GM23248 (cell line): ENCODE data around the gene OR2A2. TPM values are rescaled to one million over a fixed set of nuclear protein-coding genes. Genes with fewer than 3 reads are reported as not detected.

Experiments
- DNase-seq: peaks from one replicate; pipeline ENCODE4 v3.0.0-alpha.2; 2015
- H2AFZ ChIP-seq: fragments of 200-600 bp; sonication (generic); 2 replicates; pipeline ENCODE4 v1.6.1; 2016; ENCODE audit warnings: antibody characterized with exemption
- H3F3A ChIP-seq: fragments of 200-600 bp; sonication (generic); 2 replicates; pipeline ENCODE4 v1.6.1; 2016; ENCODE audit warnings: mild to moderate bottlenecking, antibody characterized with exemption, mixed run types; ENCODE audit not compliant: insufficient read depth
- H3K27ac ChIP-seq: fragments of 200-600 bp; sonication (generic); 2 replicates; pipeline ENCODE4 v1.5.1; 2016; ENCODE audit warnings: mild to moderate bottlenecking
- H3K27me3 ChIP-seq: fragments of 200-600 bp; sonication (generic); replicated peaks from 2 replicates; pipeline ENCODE4 v1.6.1; 2016; ENCODE audit warnings: mild to moderate bottlenecking; ENCODE audit not compliant: insufficient read depth
- H3K36me3 ChIP-seq: fragments of 200-600 bp; sonication (generic); 2 replicates; pipeline ENCODE4 v1.6.1; 2016; ENCODE audit warnings: low read depth, mild to moderate bottlenecking
- H3K4me1 ChIP-seq: fragments of 200-600 bp; sonication (generic); 2 replicates; pipeline ENCODE4 v1.6.1; 2016; ENCODE audit warnings: mild to moderate bottlenecking; ENCODE audit not compliant: insufficient read depth
- H3K4me2 ChIP-seq: fragments of 200-600 bp; sonication (generic); one replicate; pipeline ENCODE4 v1.6.1; 2016; ENCODE audit warnings: mild to moderate bottlenecking; ENCODE audit not compliant: unreplicated experiment
- H3K4me3 ChIP-seq: fragments of 200-600 bp; sonication (generic); 2 replicates; pipeline ENCODE4 v1.5.1; 2016; ENCODE audit warnings: mild to moderate bottlenecking
- H3K79me2 ChIP-seq: fragments of 200-600 bp; sonication (generic); 2 replicates; pipeline ENCODE4 v1.6.1; 2016; ENCODE audit warnings: mild to moderate bottlenecking; ENCODE audit not compliant: insufficient read depth
- H3K9ac ChIP-seq: fragments of 200-600 bp; sonication (generic); 2 replicates; pipeline ENCODE4 v1.6.1; 2016; ENCODE audit warnings: mild to moderate bottlenecking
- H3K9me2 ChIP-seq: fragments of 200-600 bp; sonication (generic); 2 replicates; pipeline ENCODE4 v1.6.1; 2016; ENCODE audit warnings: mixed run types, mild to moderate bottlenecking, moderate library complexity; ENCODE audit not compliant: insufficient read depth
- H3K9me3 ChIP-seq: fragments of 200-600 bp; sonication (generic); one replicate; pipeline ENCODE4 v1.6.1; 2017; ENCODE audit warnings: low read depth
- H4K20me1 ChIP-seq: fragments of 200-600 bp; sonication (generic); 2 replicates; pipeline ENCODE4 v1.6.0; 2016; ENCODE audit not compliant: insufficient read depth
- EZH2 ChIP-seq: fragments of 200-600 bp; sonication (generic); IDR thresholded peaks from 2 replicates; pipeline ENCODE4 v1.6.1; 2018; ENCODE audit warnings: antibody characterized with exemption, mild to moderate bottlenecking; ENCODE audit not compliant: insufficient read depth, poor library complexity, severe bottlenecking
- EZH2phosphoT487 ChIP-seq: fragments of 200-600 bp; sonication (generic); IDR thresholded peaks from 2 replicates; pipeline ENCODE4 v1.6.1; 2018; ENCODE audit warnings: antibody characterized with exemption, moderate library complexity, mild to moderate bottlenecking, low read depth; ENCODE audit not compliant: insufficient read depth
- WGBS, 2 experiments: methylation state at CpG; one replicate each; pipeline ENCODE4 v1.1.6; 2015 to 2017; ENCODE audit warnings: low lambda C conversion rate in 2 of 2, low coverage in 1 of 2; ENCODE audit errors: missing lambda C conversion rate in 2 of 2; 5-methylcytosine and 5-hydroxymethylcytosine counted together
- in situ Hi-C: fragments of 300-500 bp; cut with MboI; formaldehyde crosslinking; loops from 2 replicates; pipeline ENCODE4 v1.15.0; 2020
- polyA plus RNA-seq: library from polyadenylated mRNA; unstranded; fragments of >200 nt; fragmentation: Nextera tagmentation; extraction: Ambion mirVana; gene quantifications from 2 replicates; pipeline ENCODE4 v1.2.1, GENCODE V29; 2016
- total RNA-seq: library from RNA; depleted of rRNA; stranded (reverse); fragments of >200 nt; shearing (Covaris generic); gene quantifications from 2 replicates; pipeline ENCODE4 v1.2.3, GENCODE V29; 2014

OR2A2 gene
- total and polyA plus RNA-seq, 2 experiments from 2014 or later, result not detected

- TF ChIP-seq EZH2 (no peak), EZH2phosphoT487 (no peak)
- DNase-seq, result no peak
- no peak overlapping the region for H3K4me2 ChIP-seq
- no peak overlapping the region for H3K27ac ChIP-seq
- in situ Hi-C loops, result no loop called here
- H3F3A ChIP-seq, result no peaks in the 10 kb centered on the region
- H4K20me1 ChIP-seq, result no peaks in the 10 kb centered on the region
- H3K9me2 ChIP-seq, result no peaks in the 10 kb centered on the region
- no peaks in the 10 kb centered on the region for H3K9me3 ChIP-seq
- H3K79me2 ChIP-seq, result no peaks in the 10 kb centered on the region
- no peaks in the 10 kb centered on the region for H3K27me3 ChIP-seq
- H3K36me3 ChIP-seq, result no peaks in the 10 kb centered on the region
- no peak overlapping the region for H2AFZ ChIP-seq
- WGBS, 2 experiments, result 63 to 68% methylated on average over 2 of the region's 2 CpGs
- H3K9ac ChIP-seq, result no peak overlapping the region
- H3K4me1 ChIP-seq, result no peaks in the 10 kb centered on the region
- H3K4me3 ChIP-seq, result no peak overlapping the region
These were observed 21.3 kb downstream of the OR2A2 start for GRCh38 chr7:144130730-144131129.

DNA sequence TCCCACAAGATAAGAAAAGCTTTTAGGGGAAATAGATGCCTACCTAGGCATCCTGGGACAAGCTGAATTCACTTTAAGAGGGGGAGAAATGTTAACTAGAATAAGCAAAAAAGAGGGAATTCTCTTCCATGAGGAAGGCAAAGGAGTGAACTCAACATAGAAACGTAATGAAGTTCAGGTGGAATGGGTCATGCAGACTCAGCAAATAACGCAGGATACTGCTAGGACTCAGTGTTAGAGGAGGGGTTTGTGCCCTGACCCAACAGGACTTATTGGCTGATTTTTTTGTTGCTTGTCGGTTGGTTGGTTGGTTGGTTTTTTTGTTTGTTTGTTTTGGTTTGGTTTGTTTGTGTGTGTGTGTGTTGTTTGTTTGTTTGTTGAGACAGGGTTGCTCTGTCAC lies 22.9 kb downstream of the OR2A2 start:
- no peaks in the 10 kb centered on the region for H3K27me3 ChIP-seq
- no peaks in the 10 kb centered on the region for H3K79me2 ChIP-seq
- H3K4me2 ChIP-seq, result no peak overlapping the region
- no peaks in the 10 kb centered on the region for H3K9me3 ChIP-seq
- 22% methylated on average over 3 of the region's 3 CpGs for WGBS, 2 experiments
- no peak for DNase-seq
- H3K36me3 ChIP-seq, result no peaks in the 10 kb centered on the region
- H3K27ac ChIP-seq, result no peak overlapping the region
- in situ Hi-C loops, result no loop called here
- H3F3A ChIP-seq, result no peaks in the 10 kb centered on the region
- H3K4me1 ChIP-seq, result no peaks in the 10 kb centered on the region
- H3K4me3 ChIP-seq, result no peak overlapping the region
- no peaks in the 10 kb centered on the region for H4K20me1 ChIP-seq
- H2AFZ ChIP-seq, result no peak overlapping the region
- no peak overlapping the region for H3K9ac ChIP-seq
- H3K9me2 ChIP-seq, result no peaks in the 10 kb centered on the region
- TF ChIP-seq EZH2phosphoT487, result no peak
- TF ChIP-seq EZH2, result no peak

DNA sequence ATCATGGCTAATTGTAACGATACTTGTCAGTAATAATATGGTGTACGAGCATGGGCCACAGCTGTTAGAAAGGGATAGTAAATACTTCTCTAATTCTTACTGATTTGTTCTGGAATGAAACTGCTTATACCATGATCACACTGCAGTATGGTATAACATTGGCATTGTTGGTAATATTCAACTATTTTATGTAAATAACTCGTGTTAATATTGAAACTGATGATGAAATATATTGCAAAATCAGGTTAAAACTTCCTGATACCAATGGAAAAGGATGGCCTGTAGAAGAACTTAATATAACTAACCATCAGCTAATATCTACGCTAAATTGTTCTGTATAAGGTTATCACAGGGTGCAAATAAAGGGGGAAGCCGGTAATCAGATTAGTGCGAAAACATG lies 23.9 kb downstream of the OR2A2 start:
- DNase-seq, result no peak
- no peak overlapping the region for H3K27ac ChIP-seq
- H3K79me2 ChIP-seq, result no peaks in the 10 kb centered on the region
- no peaks in the 10 kb centered on the region for H3K9me2 ChIP-seq
- TF ChIP-seq EZH2phosphoT487 (no peak), EZH2 (no peak)
- no peak overlapping the region for H3K9ac ChIP-seq
- H3K27me3 ChIP-seq, result no peaks in the 10 kb centered on the region
- no peaks in the 10 kb centered on the region for H3K4me1 ChIP-seq
- no peak overlapping the region for H3K4me2 ChIP-seq
- H2AFZ ChIP-seq, result no peak overlapping the region
- H3K36me3 ChIP-seq, result no peaks in the 10 kb centered on the region
- no peaks in the 10 kb centered on the region for H4K20me1 ChIP-seq
- H3F3A ChIP-seq, result no peaks in the 10 kb centered on the region
- H3K9me3 ChIP-seq, result no peaks in the 10 kb centered on the region
- in situ Hi-C loops, result no loop called here
- no peak overlapping the region for H3K4me3 ChIP-seq
- 74 to 77% methylated on average over 6 of the region's 6 CpGs for WGBS, 2 experiments

- H3K9me2 ChIP-seq, result no peaks in the 10 kb centered on the region
- no peak overlapping the region for H2AFZ ChIP-seq
- TF ChIP-seq EZH2phosphoT487, result no peak
- TF ChIP-seq EZH2, result no peak
- no peak overlapping the region for H3K9ac ChIP-seq
- no peaks in the 10 kb centered on the region for H3K36me3 ChIP-seq
- H3K4me1 ChIP-seq, result no peaks in the 10 kb centered on the region
- H3K79me2 ChIP-seq, result no peaks in the 10 kb centered on the region
- in situ Hi-C loops, result no loop called here
- no peaks in the 10 kb centered on the region for H3K9me3 ChIP-seq
- no peak overlapping the region for H3K4me3 ChIP-seq
- 32 to 45% methylated on average over 1 of the region's 1 CpG for WGBS, 2 experiments
- DNase-seq, result no peak
- no peaks in the 10 kb centered on the region for H4K20me1 ChIP-seq
- no peaks in the 10 kb centered on the region for H3K27me3 ChIP-seq
- no peak overlapping the region for H3K27ac ChIP-seq
- H3F3A ChIP-seq, result no peaks in the 10 kb centered on the region
- H3K4me2 ChIP-seq, result no peak overlapping the region
These were observed 24.7 kb downstream of the OR2A2 start for GRCh38 chr7:144134116-144134515.

- H3K79me2 ChIP-seq, result no peaks in the 10 kb centered on the region
- H3K4me3 ChIP-seq, result no peak overlapping the region
- no peak overlapping the region for H3K4me2 ChIP-seq
- no peak overlapping the region for H2AFZ ChIP-seq
- no peak overlapping the region for H3K27ac ChIP-seq
- H3K9ac ChIP-seq, result no peak overlapping the region
- no peaks in the 10 kb centered on the region for H3K36me3 ChIP-seq
- H3K9me2 ChIP-seq, result no peaks in the 10 kb centered on the region
- peak; percentile 3 for DNase-seq
- TF ChIP-seq EZH2phosphoT487 (no peak), EZH2 (no peak)
- no peaks in the 10 kb centered on the region for H3F3A ChIP-seq
- no peaks in the 10 kb centered on the region for H3K27me3 ChIP-seq
- H3K9me3 ChIP-seq, result no peaks in the 10 kb centered on the region
- H4K20me1 ChIP-seq, result no peaks in the 10 kb centered on the region
- no peaks in the 10 kb centered on the region for H3K4me1 ChIP-seq
- in situ Hi-C loops, result no loop called here
- 21 to 29% methylated on average over 1 of the region's 1 CpG for WGBS, 2 experiments
These were observed 28.1 kb downstream of the OR2A2 start for GRCh38 chr7:144137501-144137900.
